Epithelial cell of prostate (primary cell): ENCODE measurements around the gene PNLIPRP2.
A peak's percentile ranks its signal among the peaks of the same experiment; 100 is the strongest.

Source experiments
- DNase-seq: peaks from one replicate; pipeline ENCODE4 v3.0.0-alpha.2; 2011; ENCODE audit warnings: low read depth, low spot score
- H3K27ac ChIP-seq: fragments of 450-650 bp; 2 replicates; pipeline ENCODE4 v1.5.1; 2017; ENCODE audit warnings: mild to moderate bottlenecking

Gene PNLIPRP2

GRCh38 chr10:116611153-116611545 lies 9.6 kb upstream of the PNLIPRP2 start:
- no peak overlapping the region for H3K27ac ChIP-seq
- DNase-seq: no peak

- DNase-seq: no peak
- no peak overlapping the region for H3K27ac ChIP-seq
Observed at GRCh38 chr10:116612107-116612769, 8.5 kb upstream of the PNLIPRP2 start.

DNA sequence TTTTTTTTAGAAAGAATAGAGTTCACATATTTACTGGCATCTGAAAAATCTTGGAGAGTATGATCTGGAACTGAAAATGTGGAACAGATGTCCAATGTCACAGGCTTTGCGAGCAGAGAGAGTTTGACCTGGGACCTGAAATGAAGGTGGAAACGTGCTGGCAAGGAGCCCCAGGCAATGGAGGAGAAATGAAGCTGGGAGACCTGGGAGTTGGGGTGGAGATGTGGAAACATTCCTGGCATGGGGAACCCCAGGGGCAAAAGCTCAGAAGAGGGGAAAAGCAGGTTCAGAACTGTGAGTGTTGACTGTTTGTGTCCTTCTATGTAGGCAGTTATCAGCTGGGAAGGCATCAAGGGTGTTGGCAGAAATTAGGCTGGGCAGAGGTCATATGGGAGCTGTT lies 7.3 kb upstream of the PNLIPRP2 start:
- DNase-seq: no peak
- H3K27ac ChIP-seq: no peak overlapping the region

DNA sequence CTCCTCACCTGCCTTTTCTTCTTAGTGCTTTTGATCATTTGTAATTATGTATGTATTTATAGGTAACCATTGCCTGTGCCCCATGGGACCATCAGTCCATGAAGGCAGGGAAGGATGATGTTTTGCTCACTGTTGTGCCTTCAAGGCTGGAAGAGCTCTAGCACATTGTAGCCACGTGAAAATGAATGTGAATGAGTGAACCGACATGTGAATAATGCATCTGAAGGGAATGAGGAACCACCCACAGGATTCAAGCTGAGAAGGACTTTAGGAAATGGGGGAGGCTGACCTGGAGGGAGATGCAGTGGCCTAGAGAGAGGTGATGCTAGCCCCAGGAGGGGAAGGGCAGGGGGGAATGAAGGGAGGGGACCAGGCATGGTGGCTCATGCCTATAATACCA lies 6.0 kb upstream of the PNLIPRP2 start:
- no peak for DNase-seq
- no peak overlapping the region for H3K27ac ChIP-seq

GRCh38 chr10:116615199-116615776 lies 5.5 kb upstream of the PNLIPRP2 start:
- no peak for DNase-seq
- H3K27ac ChIP-seq: no peak overlapping the region

- no peak overlapping the region for H3K27ac ChIP-seq
- no peak for DNase-seq
Observed at GRCh38 chr10:116621476-116621875, 723 bp downstream of the PNLIPRP2 start.

DNA sequence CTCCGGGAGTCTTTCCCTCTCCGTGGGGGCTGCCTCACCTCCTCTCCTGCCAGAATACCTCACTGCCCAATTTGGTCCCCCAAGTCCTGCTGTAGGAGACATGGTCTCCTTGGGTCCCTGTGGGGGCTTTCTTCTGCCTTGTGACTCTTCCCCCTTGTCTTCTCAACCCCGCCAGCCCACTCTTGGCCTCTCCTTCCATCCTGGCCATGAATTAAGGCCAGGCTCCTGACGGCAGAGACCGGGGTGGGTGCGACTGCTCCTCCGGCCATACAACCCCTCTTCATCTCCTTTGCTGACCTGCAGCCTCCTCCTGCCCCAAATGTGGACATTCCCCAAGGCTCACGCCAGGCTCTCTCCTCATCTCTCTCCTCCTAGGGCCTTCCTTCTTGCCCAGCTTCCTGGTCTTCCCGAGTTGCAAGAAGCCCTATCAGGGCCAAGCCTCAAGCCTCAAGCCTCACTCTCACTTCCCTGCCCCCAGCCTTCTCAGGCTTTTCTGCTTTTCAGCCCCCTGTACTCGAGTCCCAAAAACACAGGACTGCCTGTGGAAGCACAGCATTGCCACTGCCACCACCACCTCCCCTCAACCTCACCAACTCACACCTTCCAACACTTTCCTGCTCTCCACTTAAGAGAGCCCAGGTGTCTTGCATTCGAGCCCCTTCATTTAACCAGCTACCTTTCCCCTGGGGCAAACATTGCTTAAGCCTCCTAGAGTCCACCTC lies 1.3 kb downstream of the PNLIPRP2 start:
- H3K27ac ChIP-seq: no peak overlapping the region
- no peak for DNase-seq

GRCh38 chr10:116625845-116626244 lies 5.1 kb downstream of the PNLIPRP2 start:
- no peak for DNase-seq
- H3K27ac ChIP-seq: no peak overlapping the region

- H3K27ac ChIP-seq: no peak overlapping the region
Observed at GRCh38 chr10:116626815-116627214, 6.1 kb downstream of the PNLIPRP2 start.

GRCh38 chr10:116627386-116627933 lies 6.7 kb downstream of the PNLIPRP2 start:
- no peak for DNase-seq
- H3K27ac ChIP-seq: no peak overlapping the region

More at GRCh38 chr10:116626815-116627214, 6.1 kb downstream of the PNLIPRP2 start:
- DNase-seq: no peak

GRCh38 chr10:116629340-116629739 lies 8.6 kb downstream of the PNLIPRP2 start:
- no peak overlapping the region for H3K27ac ChIP-seq
- no peak for DNase-seq

DNA sequence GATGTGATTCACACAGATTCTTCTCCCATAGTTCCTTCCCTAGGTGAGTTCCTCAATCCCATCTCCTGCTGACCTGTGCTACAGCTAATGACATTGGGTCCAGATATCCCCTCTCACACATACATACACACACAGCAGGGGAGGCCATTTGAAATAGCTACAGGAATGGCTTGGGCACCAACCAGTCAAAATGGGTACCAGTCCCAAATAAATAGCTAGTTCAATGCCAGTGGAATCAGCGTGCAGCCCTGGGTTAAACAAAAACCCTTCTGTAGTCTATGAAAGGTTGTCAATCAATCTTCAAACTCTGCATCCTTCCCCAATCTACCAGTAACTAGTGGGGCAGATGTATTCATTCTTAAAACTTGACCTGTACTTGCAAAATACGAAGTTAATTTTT lies 9.3 kb downstream of the PNLIPRP2 start:
- H3K27ac ChIP-seq: no peak overlapping the region

GRCh38 chr10:116631871-116632295 lies 11.1 kb downstream of the PNLIPRP2 start:
- no peak for DNase-seq
- no peak overlapping the region for H3K27ac ChIP-seq

More for the DNA sequence above, 9.3 kb downstream of the PNLIPRP2 start:
- no peak for DNase-seq

DNA sequence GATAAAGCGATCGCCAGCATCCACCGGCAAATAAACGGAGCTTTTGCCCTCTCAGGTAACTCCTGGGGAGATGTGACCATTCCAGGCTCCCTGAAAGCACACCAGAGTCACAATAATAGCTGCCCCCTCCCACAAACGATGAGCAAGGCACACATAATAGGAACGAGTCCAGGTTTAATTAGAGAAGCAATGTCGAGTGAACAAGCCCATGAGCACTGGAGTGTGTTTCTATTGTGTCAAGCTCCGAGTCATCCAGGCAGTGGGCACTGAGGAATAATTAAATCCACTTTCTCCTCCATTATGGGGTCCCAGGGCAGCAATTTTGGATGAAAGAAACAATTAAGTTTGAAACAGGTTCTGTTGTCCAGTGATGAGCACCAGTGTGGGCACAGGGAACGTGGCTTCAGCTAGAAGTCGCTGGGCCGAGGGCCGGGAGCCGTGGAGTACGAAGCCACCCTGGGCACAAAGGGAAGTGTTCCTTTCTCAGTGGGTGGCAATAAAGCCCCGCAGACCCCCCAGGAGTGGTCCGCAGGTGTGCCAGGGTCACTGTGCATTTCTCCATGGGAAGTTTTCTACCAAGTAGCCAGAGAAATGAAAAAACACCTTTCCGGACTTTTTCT lies 12.0 kb downstream of the PNLIPRP2 start:
- H3K27ac ChIP-seq: no peak overlapping the region
- no peak for DNase-seq

DNA sequence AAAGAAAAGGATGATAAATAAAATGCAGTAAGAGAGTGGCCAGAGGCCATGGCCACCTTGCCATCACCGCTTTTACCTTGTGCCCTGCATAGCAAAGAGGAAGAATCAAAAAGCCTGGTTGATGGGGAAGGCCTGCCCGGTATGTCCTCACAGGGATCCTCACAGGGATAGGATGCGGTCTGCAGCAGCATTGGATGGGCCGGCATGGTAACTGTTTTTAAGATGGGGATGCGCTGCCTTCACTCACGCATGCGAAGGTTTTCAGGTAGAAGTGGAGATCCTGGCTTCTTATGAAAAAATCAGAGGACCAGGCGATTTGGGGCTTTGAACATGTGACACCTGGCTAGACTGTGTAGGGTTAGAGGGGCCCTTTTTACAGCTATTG lies 12.5 kb downstream of the PNLIPRP2 start:
- H3K27ac ChIP-seq: no peak overlapping the region

DNA sequence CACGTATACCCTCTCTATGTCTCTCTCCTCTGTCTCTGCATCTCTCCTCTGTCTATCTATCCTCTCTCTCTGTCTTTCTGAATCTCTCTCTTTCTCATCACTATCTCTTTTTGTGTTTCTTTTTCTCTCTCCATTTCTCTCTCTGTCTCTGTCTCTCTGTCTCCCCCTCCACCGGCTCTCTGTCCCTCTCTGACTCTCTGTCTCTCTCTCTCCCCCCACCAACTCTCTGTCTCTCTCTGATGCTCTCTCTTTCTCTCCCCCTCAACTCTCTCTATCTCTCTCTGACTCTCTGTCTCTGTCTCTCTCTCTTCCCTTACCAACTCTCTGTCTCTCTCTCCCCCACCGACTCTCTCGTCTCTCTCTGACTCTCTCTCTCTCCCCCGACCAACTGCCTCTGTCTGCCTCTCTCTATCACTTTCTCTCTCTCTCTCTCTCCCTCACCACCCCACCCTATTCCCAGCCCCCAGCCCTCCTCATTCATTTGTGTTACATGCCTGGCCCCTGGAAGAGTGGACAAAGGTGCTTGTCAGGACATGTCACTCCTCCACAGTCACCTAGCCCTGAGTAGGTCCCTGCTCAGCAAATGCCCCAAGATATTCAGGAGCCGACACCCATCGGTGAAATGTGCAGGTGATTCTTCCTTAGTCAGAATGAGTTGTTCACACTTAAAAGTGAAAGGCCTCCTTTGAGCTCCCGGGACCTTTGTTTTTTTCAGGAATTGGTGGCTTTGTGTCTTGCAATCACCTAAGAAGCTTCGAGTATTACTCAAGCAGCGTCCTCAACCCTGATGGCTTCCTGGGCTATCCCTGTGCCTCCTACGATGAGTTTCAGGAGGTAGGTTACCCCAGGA lies 13.6 kb downstream of the PNLIPRP2 start:
- peak; percentile 6 for DNase-seq
- no peak overlapping the region for H3K27ac ChIP-seq

More for the DNA sequence above, 12.5 kb downstream of the PNLIPRP2 start:
- DNase-seq: no peak

DNA sequence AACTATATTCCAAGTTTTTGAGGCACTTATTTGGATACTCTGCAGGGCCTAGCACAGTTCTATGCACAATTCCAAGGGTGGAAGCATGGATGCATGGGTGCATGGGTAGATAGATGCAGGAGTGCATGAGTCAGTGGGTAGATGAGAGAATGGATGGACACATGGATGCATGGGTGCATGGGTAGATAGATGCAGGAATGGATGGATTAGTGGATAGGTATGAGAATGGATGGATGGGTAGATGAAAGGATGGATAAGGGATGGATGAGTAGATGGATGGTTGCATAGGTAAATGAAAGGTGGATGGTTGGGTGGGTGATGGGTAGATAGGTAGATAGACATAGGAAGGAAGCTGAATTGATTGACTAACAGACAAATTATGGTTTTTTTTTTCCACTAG lies 15.6 kb downstream of the PNLIPRP2 start:
- DNase-seq: no peak
- H3K27ac ChIP-seq: no peak overlapping the region

DNA sequence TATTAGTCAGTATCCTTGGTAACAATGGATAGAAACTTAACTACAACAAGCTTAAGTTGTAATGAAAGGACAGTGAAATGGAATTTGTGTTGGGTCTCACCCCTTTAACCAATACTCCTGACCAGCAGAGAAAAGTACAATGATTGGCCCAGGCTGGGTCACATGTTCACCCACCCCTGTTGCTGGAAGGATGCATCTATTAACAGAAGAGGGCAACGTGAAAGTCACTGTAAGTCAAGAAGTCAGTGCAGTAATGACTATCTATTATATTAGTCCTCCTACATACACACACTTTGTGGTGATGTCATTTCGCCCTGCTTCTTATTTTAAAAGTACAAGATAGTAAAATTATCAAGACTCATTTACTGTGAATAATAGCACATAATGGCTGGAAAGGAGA lies 16.2 kb downstream of the PNLIPRP2 start:
- no peak for DNase-seq
- H3K27ac ChIP-seq: no peak overlapping the region

DNA sequence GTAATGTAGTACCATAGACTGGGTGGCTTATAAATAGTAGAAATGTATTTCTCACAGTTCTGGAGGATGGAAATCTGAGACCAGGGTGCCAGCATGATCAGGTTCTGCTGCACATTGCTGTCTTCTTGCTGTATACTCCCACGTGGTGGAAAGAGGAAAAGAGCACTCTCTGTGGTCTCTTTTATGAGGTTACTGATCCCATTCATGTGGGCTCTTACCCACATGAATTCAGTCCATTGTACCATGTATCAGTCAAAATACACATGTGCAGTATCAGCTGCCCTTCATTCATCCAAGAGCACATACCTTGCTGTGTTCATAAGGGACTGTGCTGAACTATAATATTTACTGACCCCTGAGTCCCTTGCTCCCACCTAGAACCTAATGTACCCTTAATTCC lies 17.1 kb downstream of the PNLIPRP2 start:
- H3K27ac ChIP-seq: no peak overlapping the region
- no peak for DNase-seq

DNA sequence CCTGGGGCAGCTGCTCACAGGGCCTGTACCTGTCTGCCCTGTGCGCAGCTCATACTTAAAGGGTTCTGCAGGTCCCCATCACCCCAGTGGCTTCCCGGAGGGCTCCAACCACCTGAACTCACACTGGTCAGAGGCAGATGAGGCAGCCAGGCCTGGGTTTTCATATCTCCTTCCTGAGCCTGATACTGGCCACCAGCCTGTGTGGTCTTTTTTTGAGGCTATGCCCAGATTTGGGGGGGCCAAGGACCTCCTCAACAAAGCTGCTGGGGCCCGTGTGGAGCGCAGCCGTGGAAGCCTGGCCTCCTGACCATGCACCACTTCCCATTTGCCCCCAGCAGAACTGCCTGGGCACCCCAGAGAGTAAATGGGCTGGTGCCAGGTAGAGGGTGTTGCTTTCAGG lies 25.7 kb downstream of the PNLIPRP2 start:
- no peak overlapping the region for H3K27ac ChIP-seq
- no peak for DNase-seq
